Esophagus muscularis mucosa (tissue), 3 donors: Measurements from ENCODE around the gene NCKAP1.

Experiments
- EP300 ChIP-seq: sonication (generic); formaldehyde crosslinking; IDR thresholded peaks from one replicate; pipeline ENCODE4 v1.6.1; 2017; ENCODE audit warnings: antibody characterized with exemption
- POLR2AphosphoS5 ChIP-seq, 2 donors: sonication (generic); formaldehyde crosslinking; IDR thresholded peaks; one replicate each; pipeline ENCODE4 v1.6.1; 2017; ENCODE audit warnings: antibody characterized with exemption in 2 of 2

GRCh38 chr2:183026424-183026823 lies 11.8 kb downstream of the NCKAP1 start:
- TF ChIP-seq POLR2AphosphoS5 (IDR thresholded peaks at IDR 0.05): no peak
- TF ChIP-seq EP300: no peak
